ENCODE results near the gene LCN1. TPM values are rescaled to one million over a fixed set of nuclear protein-coding genes. Genes with fewer than 3 reads are reported as not detected.

The LCN1 gene
- total and polyA plus RNA-seq, 10 donors: 0.09 TPM; not detected in 9

DNA sequence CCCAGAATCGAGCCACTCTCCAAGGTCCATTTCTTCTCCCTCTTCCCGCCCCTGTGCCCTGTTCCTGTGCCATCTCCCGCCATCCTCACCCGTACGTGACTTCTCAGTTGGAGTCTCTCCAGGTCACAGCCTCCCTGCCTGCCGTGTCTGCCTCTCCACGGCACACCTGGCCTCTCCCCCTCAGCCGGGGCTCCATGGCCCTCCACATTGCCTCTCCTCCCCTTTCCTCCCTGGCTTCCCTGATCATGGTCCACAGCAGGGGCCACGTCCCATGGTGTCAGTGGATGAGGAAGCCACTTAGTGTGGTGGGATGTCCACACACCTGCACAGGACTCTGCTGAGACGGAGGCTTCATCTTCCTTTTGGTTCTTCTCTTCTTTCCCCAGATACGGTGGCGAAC, 42.6 kb downstream of the LCN1 start:
- peak; percentile 56 for DNase-seq
- H3K4me3 ChIP-seq: no peak overlapping the region

DNA sequence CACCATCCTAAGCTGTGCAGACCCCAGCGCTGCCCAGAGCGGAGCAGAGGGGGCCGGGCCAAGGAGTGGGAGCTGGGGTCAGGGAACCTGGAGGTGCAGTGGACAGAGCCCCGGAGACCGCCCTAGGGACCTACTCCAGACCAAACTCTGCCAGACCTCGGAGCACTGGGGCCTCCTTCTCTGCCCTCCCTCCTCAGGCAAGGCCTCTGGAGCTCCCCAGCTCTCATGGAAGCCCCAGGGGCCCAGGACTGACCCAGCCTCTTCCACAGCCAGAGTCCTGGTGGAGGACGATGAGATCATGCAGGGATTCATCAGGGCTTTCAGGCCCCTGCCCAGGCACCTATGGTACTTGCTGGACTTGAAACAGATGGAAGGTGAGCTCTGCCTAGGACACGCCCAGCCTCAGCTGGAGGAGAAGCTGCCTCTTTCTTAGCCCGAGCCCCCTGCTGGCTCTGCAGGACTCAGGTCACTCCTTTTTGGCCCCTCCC, 43.9 kb downstream of the LCN1 start:
- Histone ChIP-seq H3K27me3 (replicated peaks in 1 of 7) (peaks cover 0 to 71% (median 8%) of the 10 kb centered on the region in 7 donors), H3K36me3 (no peaks in the 10 kb centered on the region), H3K4me1 (no peaks in the 10 kb centered on the region), H3K4me3 (no peak overlapping the region), H3K9me3 (peaks cover 0 to 12% (median 5%) of the 10 kb centered on the region in 8 donors), H3K27ac (no peak overlapping the region)
- intact Hi-C loops (cut with DNase I; ENCODE audit: low total_unique reads): no loop called here
- DNase-seq: peak; percentile 61
- TF ChIP-seq POLR2AphosphoS5 (IDR thresholded peaks at IDR 0.05) (no peak), POLR2A (IDR thresholded peaks at IDR 0.05) (no peak)
- TF ChIP-seq, protein P1, sequence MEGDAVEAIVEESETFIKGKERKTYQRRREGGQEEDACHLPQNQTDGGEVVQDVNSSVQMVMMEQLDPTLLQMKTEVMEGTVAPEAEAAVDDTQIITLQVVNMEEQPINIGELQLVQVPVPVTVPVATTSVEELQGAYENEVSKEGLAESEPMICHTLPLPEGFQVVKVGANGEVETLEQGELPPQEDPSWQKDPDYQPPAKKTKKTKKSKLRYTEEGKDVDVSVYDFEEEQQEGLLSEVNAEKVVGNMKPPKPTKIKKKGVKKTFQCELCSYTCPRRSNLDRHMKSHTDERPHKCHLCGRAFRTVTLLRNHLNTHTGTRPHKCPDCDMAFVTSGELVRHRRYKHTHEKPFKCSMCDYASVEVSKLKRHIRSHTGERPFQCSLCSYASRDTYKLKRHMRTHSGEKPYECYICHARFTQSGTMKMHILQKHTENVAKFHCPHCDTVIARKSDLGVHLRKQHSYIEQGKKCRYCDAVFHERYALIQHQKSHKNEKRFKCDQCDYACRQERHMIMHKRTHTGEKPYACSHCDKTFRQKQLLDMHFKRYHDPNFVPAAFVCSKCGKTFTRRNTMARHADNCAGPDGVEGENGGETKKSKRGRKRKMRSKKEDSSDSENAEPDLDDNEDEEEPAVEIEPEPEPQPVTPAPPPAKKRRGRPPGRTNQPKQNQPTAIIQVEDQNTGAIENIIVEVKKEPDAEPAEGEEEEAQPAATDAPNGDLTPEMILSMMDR (IDR thresholded peaks at IDR 0.05 in 8 of 11, conservative IDR thresholded peaks at IDR 0.05 in 3 of 11): no peak
- WGBS, 5 donors: 69 to 83% (median 72%) methylated on average over 6 to 9 of the region's 9 CpGs

More for the DNA sequence above, 42.6 kb downstream of the LCN1 start:
- Histone ChIP-seq H3K27me3 (replicated peaks in 1 of 7) (peaks cover 0 to 75% (median 8%) of the 10 kb centered on the region in 7 donors), H3K9me3 (peaks cover 0 to 2% (median under 1%) of the 10 kb centered on the region in 8 donors), H3K4me1 (no peaks in the 10 kb centered on the region), H3K36me3 (no peaks in the 10 kb centered on the region), H3K27ac (no peak overlapping the region)
- intact Hi-C loops (cut with DNase I; ENCODE audit: low total_unique reads): no loop called here
- 69 to 84% (median 82%) methylated on average over 12 of the region's 12 CpGs for WGBS, 5 donors
- TF ChIP-seq POLR2A (IDR thresholded peaks at IDR 0.05): no peak
- TF ChIP-seq, protein P1 (IDR thresholded peaks at IDR 0.05 in 8 of 11, conservative IDR thresholded peaks at IDR 0.05 in 3 of 11): no peak
- no peak for TF ChIP-seq POLR2AphosphoS5 (IDR thresholded peaks at IDR 0.05)

DNA sequence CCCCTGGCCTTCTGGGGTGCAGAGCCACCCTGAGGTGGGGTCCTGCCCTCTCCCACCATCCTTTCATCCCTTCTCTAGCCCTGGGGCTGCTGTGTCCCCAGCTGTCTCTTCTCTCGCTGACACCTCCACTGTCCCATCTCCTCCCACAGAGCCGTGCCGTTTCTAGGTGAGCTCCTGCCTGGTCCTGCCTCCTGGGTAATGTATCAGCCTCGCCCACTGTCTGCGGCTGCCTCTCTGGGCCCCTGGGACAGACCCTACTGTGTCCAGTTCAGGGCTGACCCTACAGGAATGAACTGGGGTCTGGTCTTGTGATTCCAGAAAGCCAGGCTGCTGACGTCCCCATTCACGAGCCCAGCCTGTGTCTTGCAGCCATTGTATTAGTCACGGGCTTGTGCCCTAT, 44.4 kb downstream of the LCN1 start:
- Histone ChIP-seq H3K36me3 (no peaks in the 10 kb centered on the region), H3K9me3 (peaks cover 0 to 12% (median 5%) of the 10 kb centered on the region in 8 donors), H3K4me3 (no peak overlapping the region), H3K4me1 (no peaks in the 10 kb centered on the region), H3K27ac (no peak overlapping the region), H3K27me3 (replicated peaks in 1 of 7) (peaks cover 0 to 67% (median 8%) of the 10 kb centered on the region in 7 donors)
- no peak for TF ChIP-seq POLR2A (IDR thresholded peaks at IDR 0.05)
- TF ChIP-seq, protein P1 (IDR thresholded peaks at IDR 0.05 in 8 of 11, conservative IDR thresholded peaks at IDR 0.05 in 3 of 11): no peak
- no peak for TF ChIP-seq POLR2AphosphoS5 (IDR thresholded peaks at IDR 0.05)
- intact Hi-C loops (cut with DNase I; ENCODE audit: low total_unique reads): no loop called here
- no peak for DNase-seq
- WGBS, 5 donors: 67 to 79% (median 73%) methylated on average over 8 of the region's 8 CpGs

DNA sequence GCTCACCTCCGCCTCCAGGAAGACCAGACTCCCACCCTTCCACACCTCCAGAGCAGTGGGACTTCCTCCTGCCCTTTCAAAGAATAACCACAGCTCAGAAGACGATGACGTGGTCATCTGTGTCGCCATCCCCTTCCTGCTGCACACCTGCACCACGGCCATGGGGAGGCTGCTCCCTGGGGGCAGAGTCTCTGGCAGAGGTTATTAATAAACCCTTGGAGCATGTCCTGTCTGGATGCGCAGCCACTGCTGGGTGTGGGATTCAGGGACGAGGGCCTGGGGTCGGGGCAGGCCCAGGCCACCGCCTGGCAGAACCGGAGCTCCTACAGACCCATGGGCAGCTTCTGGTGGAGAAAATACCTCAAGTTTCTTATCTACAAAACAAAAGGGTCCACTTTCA, 45.3 kb downstream of the LCN1 start:
- peak; percentile 55 for DNase-seq
- no peak overlapping the region for H3K4me3 ChIP-seq
- H3K9me3 ChIP-seq: peaks cover 0 to 12% (median 5%) of the 10 kb centered on the region in 8 donors

More for the DNA sequence above, 45.3 kb downstream of the LCN1 start:
- 56 to 68% (median 59%) methylated on average over 10 of the region's 10 CpGs for WGBS, 5 donors
- intact Hi-C loops (cut with DNase I; ENCODE audit: low total_unique reads): no loop called here
- H3K36me3 ChIP-seq: no peaks in the 10 kb centered on the region
- H3K4me1 ChIP-seq: no peaks in the 10 kb centered on the region
- H3K27me3 ChIP-seq (replicated peaks in 1 of 7): peaks cover 0 to 58% (median 8%) of the 10 kb centered on the region in 7 donors
- TF ChIP-seq, protein P1 (IDR thresholded peaks at IDR 0.05 in 8 of 11, conservative IDR thresholded peaks at IDR 0.05 in 3 of 11): no peak
- TF ChIP-seq POLR2AphosphoS5 (IDR thresholded peaks at IDR 0.05) (no peak), POLR2A (IDR thresholded peaks at IDR 0.05) (no peak)
- H3K27ac ChIP-seq: no peak overlapping the region
